K562 (cell line): Measurements from ENCODE around the gene ALK. TPM values are rescaled to one million over a fixed set of nuclear protein-coding genes. Genes with fewer than 3 reads are reported as not detected.

ENCODE experiments used
- ATAC-seq: fragments of 200-7000 bp; cut with Tn5 transposase; 3 replicates; pipeline ENCODE4 v1.9.1; 2020; ENCODE audit warnings: moderate library complexity
- BruUV-seq: library from RNA; stranded (reverse); fragments of 400-500 nt; replicated peaks from 2 replicates; lab custom pipeline; 2021; lab: Mats Ljungman, UMichigan
- CTCF ChIA-PET: fragments of 300-600 bp; formaldehyde crosslinking; extraction: SDS; loops from one replicate; lab custom pipeline; 2021; ENCODE audit warnings: low intra/inter-chr PET ratio; lab: Yijun Ruan, JAX
- POLR2A ChIA-PET: fragments of 300-600, 350-650 bp; sonication (Branson Sonifier 250); formaldehyde crosslinking; extraction: SDS; loops from one replicate; lab custom pipeline; 2021; ENCODE audit warnings: antibody characterized with exemption, inconsistent platforms; lab: Yijun Ruan, JAX
- DNase-seq, 4 experiments: peaks; one replicate each; pipeline versions ENCODE4 v3.0.0 to v3.0.0-alpha.2; 2011 to 2018; ENCODE audit warnings: low spot score in 3 of 4, mixed read lengths in 3 of 4; ENCODE audit errors: extremely low read depth in 1 of 4
- FAIRE-seq: peaks from 2 replicates; lab custom pipeline; 2011; peaks lifted over from hg19 to GRCh38; lab: Jason Lieb, UNC
- H2AFZ ChIP-seq: 2 replicates; pipeline ENCODE4 v1.6.0; 2011; ENCODE audit warnings: low read depth, low read length, control low read depth, inconsistent platforms
- H3K27ac ChIP-seq: fragments of 200-600 bp; 3 replicates; pipeline ENCODE4 v1.8.0; 2011; ENCODE audit warnings: low read depth, mild to moderate bottlenecking, control low read depth, inconsistent platforms, low read length, moderate library complexity, mixed read lengths; ENCODE audit errors: extremely low read depth
- H3K27me3 ChIP-seq, 2 experiments: fragments of 300-600 bp in 1 of 2; 2 replicates in 1 of 2; 3 replicates in 1 of 2; pipeline versions ENCODE4 v1.6.0 to v1.8.0; 2011; ENCODE audit warnings: inconsistent platforms in 2 of 2, low read length in 2 of 2, mild to moderate bottlenecking in 1 of 2, mixed read lengths in 1 of 2, moderate library complexity in 1 of 2; ENCODE audit not compliant: control insufficient read depth in 2 of 2, insufficient read depth in 2 of 2
- H3K36me3 ChIP-seq: fragments of 300-600 bp; 3 replicates; pipeline ENCODE4 v1.8.0; 2011; ENCODE audit warnings: mild to moderate bottlenecking, low read length, inconsistent platforms; ENCODE audit not compliant: control insufficient read depth, insufficient read depth
- H3K4me1 ChIP-seq, 2 experiments: fragments of 200-600 bp in 1 of 2; replicated peaks in 1 of 2; 2 replicates in 1 of 2; 3 replicates in 1 of 2; pipeline versions ENCODE4 v1.5.1 to v1.8.0; 2011; ENCODE audit warnings: inconsistent platforms in 2 of 2, low read length in 2 of 2, mild to moderate bottlenecking in 1 of 2, mixed read lengths in 1 of 2, moderate library complexity in 1 of 2; ENCODE audit not compliant: control insufficient read depth in 2 of 2, insufficient read depth in 2 of 2
- H3K4me2 ChIP-seq: 2 replicates; pipeline ENCODE4 v1.6.1; 2011; ENCODE audit warnings: low read length, control low read depth, inconsistent platforms, mixed read lengths; ENCODE audit not compliant: insufficient read depth
- H3K4me3 ChIP-seq: fragments of 200-600 bp; sonication (generic), shearing (Covaris generic); 2 replicates; pipeline ENCODE4 v1.5.1; 2016; ENCODE audit warnings: control low read depth, inconsistent platforms
- H3K79me2 ChIP-seq: fragments of 200-600 bp; 3 replicates; pipeline ENCODE4 v1.8.0; 2011; ENCODE audit warnings: low read length, inconsistent platforms; ENCODE audit not compliant: control insufficient read depth, insufficient read depth
- H3K9ac ChIP-seq, 2 experiments: 2 replicates each; pipeline versions ENCODE4 v1.6.0 to v1.6.1; 2011; ENCODE audit warnings: low read depth in 2 of 2, low read length in 2 of 2, control low read depth in 1 of 2, inconsistent platforms in 1 of 2, mild to moderate bottlenecking in 1 of 2, mixed read lengths in 1 of 2; ENCODE audit not compliant: insufficient read depth in 1 of 2
- H3K9me1 ChIP-seq: one replicate; pipeline ENCODE4 v1.6.0; 2011; ENCODE audit warnings: inconsistent platforms, mild to moderate bottlenecking, low read length, moderate library complexity; ENCODE audit not compliant: control insufficient read depth, insufficient read depth
- H3K9me3 ChIP-seq: replicated peaks from 2 replicates; pipeline ENCODE4 v1.5.1; 2011; ENCODE audit warnings: low read depth, low read length, inconsistent platforms; ENCODE audit not compliant: control insufficient read depth, insufficient read depth
- H4K20me1 ChIP-seq: replicated peaks from 2 replicates; pipeline ENCODE4 v1.6.1; 2011; ENCODE audit warnings: low read length, inconsistent platforms, mixed read lengths; ENCODE audit not compliant: control insufficient read depth, insufficient read depth
- CEBPG ChIP-seq, 3 experiments: fragments of 200-800 bp in 1 of 3; sonication (Bioruptor generic) in 1 of 3; sonication (generic) in 1 of 3; formaldehyde crosslinking in 1 of 3; IDR thresholded peaks in 2 of 3; conservative IDR thresholded peaks in 1 of 3; 2 replicates each; pipeline versions ENCODE4 v1.6.1 to v1.8.0; 2016 to 2022; ENCODE audit warnings: missing compliant biosample characterization in 2 of 3, missing genetic modification characterization in 2 of 3, mild to moderate bottlenecking in 1 of 3, missing genetic modification reagents in 1 of 3
- COPS2 ChIP-seq: fragments of 450-650 bp; conservative IDR thresholded peaks from 2 replicates; pipeline ENCODE4 v1.6.1; 2016; ENCODE audit warnings: mild to moderate bottlenecking, moderate library complexity
- ERF ChIP-seq: fragments of 450-650 bp; formaldehyde crosslinking; IDR thresholded peaks from 2 replicates; pipeline ENCODE4 v1.4.0; 2020; ENCODE audit warnings: mild to moderate bottlenecking, mixed read lengths
- ESRRB ChIP-seq: fragments of 250-450 bp; sonication (Bioruptor Pico); IDR thresholded peaks from 2 replicates; pipeline ENCODE4 v1.5.0; 2020; ENCODE audit warnings: mild to moderate bottlenecking, moderate library complexity, borderline replicate concordance
- HEY1 ChIP-seq: fragments of 250-450 bp; sonication (Bioruptor Pico); IDR thresholded peaks from 2 replicates; pipeline ENCODE4 v1.5.0; 2020; ENCODE audit warnings: mild to moderate bottlenecking, moderate library complexity, borderline replicate concordance
- KDM1A ChIP-seq, 2 experiments: fragments of 450-650 bp; IDR thresholded peaks; 2 replicates each; pipeline ENCODE4 v1.6.1; 2016; ENCODE audit warnings: mild to moderate bottlenecking in 2 of 2
- MAZ ChIP-seq, 2 experiments: fragments of 450-650 bp in 1 of 2; sonication (generic) in 1 of 2; formaldehyde crosslinking; IDR thresholded peaks in 1 of 2; conservative IDR thresholded peaks in 1 of 2; 2 replicates each; pipeline versions ENCODE4 v1.4.0 to v1.5.0; 2020; ENCODE audit warnings: mild to moderate bottlenecking in 1 of 2, missing genetic modification reagents in 1 of 2
- NFRKB ChIP-seq: fragments of 450-650 bp; IDR thresholded peaks from 2 replicates; pipeline ENCODE4 v1.6.1; 2016; ENCODE audit warnings: low read depth
- PHB2 ChIP-seq: fragments of 450-650 bp; IDR thresholded peaks from 2 replicates; pipeline ENCODE4 v1.6.1; 2017; ENCODE audit warnings: low read depth
- POLR2A ChIP-seq: fragments of 450-650 bp; conservative IDR thresholded peaks from 2 replicates; pipeline ENCODE4 v1.6.1; 2016
- RBM34 ChIP-seq: fragments of 200-400 bp; formaldehyde crosslinking; IDR thresholded peaks from 2 replicates; pipeline ENCODE4 v1.6.1; 2018; ENCODE audit warnings: low read length, borderline replicate concordance; ENCODE audit not compliant: insufficient read depth
- SMAD2 ChIP-seq: fragments of 150-350 bp; IDR thresholded peaks from 2 replicates; pipeline ENCODE4 v1.6.1; 2014; ENCODE audit warnings: low read depth, mild to moderate bottlenecking, low read length
- SREBF1 ChIP-seq: fragments of 150-350 bp; IDR thresholded peaks from 2 replicates; pipeline ENCODE4 v1.6.1; 2014; ENCODE audit warnings: antibody characterized with exemption, low read depth, low read length, borderline replicate concordance
- TEAD2 ChIP-seq: fragments of 450-650 bp; IDR thresholded peaks from 2 replicates; pipeline ENCODE4 v1.6.1; 2016; ENCODE audit warnings: missing genetic modification characterization, control low read depth, missing compliant biosample characterization
- ZBTB17 ChIP-seq: fragments of 450-650 bp; formaldehyde crosslinking; IDR thresholded peaks from 2 replicates; pipeline ENCODE4 v1.4.0; 2020; ENCODE audit warnings: mild to moderate bottlenecking
- ZNF165 ChIP-seq: fragments of 250-450 bp; sonication (Bioruptor Pico); IDR thresholded peaks from 2 replicates; pipeline ENCODE4 v1.4.0; 2020; ENCODE audit warnings: borderline replicate concordance
- ZNF57 ChIP-seq: fragments of 450-650 bp; formaldehyde crosslinking; IDR thresholded peaks from 2 replicates; pipeline ENCODE4 v1.4.0; 2020; ENCODE audit warnings: mild to moderate bottlenecking, moderate library complexity
- WGBS: fragments of 100-300 bp; shearing (Covaris generic); methylation state at CpG from one replicate; pipeline ENCODE4 v1.1.6; 2016; ENCODE audit warnings: low coverage, mixed read lengths; ENCODE audit not compliant: insufficient coverage; ENCODE audit errors: missing lambda C conversion rate; 5-methylcytosine and 5-hydroxymethylcytosine counted together
- in situ Hi-C: fragments of 300-500 bp; cut with MboI; formaldehyde crosslinking; loops from 4 replicates; pipeline ENCODE4 v1.15.0; 2018; ENCODE audit warnings: inconsistent platforms, mixed read lengths
- intact Hi-C: fragments of 100-400 bp; cut with micrococcal nuclease; formaldehyde crosslinking; loops from 2 replicates; pipeline ENCODE4 v1.14.2; 2022
- polyA plus RNA-seq, 8 experiments: library from polyadenylated mRNA; depleted of rRNA in 4 of 8; stranded (reverse) in 5 of 8; unstranded in 3 of 8; fragments of >200 nt; fragmentation: Nextera tagmentation in 2 of 8; fragmentation: Illumina TruSeq in 1 of 8; extraction: Ambion mirVana in 2 of 8; extraction: Trizol in 1 of 8; gene quantifications; 2 replicates each; pipeline versions ENCODE4 v1.2.1 to v1.2.3, GENCODE V29; 2011 to 2014; ENCODE audit warnings: inconsistent platforms in 1 of 8, missing spikeins in 1 of 8
- total RNA-seq, 7 experiments: library from RNA; depleted of rRNA in 6 of 7; stranded (reverse); fragments of >200 nt in 6 of 7; fragmentation: Illumina TruSeq in 2 of 7; extraction: Trizol in 2 of 7; gene quantifications; 2 replicates each; pipeline versions ENCODE4 v1.2.1 to v1.2.3, GENCODE V29; 2011 to 2021; ENCODE audit warnings: low replicate concordance in 1 of 7
- TF ChIP-seq, protein P1 (sequence below): fragments of 450-650 bp; formaldehyde crosslinking; IDR thresholded peaks from 2 replicates; pipeline ENCODE4 v1.4.0; 2022; ENCODE audit warnings: missing genetic modification characterization
- TF ChIP-seq, protein P2 (sequence below): IDR thresholded peaks from 2 replicates; pipeline ENCODE4 v1.6.1; 2016; ENCODE audit warnings: missing genetic modification characterization, missing compliant biosample characterization

The ALK gene
- total and polyA plus RNA-seq, 9 of the 15 experiments (the other 6 are each of a cell fraction or from before 2014, with no cell fraction given) = not detected

DNA sequence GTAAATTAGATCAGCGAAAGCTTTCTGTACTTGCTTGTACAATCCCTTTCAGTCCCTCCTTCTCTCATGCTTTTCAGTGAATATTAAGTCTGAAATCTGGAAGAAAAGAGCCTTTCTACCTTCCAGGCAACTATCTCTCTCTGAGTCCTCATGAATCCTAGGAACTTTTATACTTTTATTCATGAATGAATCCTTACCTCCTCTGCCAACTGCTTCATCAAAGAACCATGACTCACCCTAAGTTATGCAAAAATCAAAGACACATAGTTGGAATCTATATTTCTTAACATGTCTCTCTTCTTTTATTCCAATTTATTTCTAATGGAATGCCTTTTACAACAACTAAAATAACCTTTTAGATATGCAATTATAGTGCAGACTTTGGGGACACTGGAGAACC, 412.0 kb downstream of the ALK start:
- Histone ChIP-seq H3K9ac (no peak overlapping the region), H3K4me3 (no peak overlapping the region), H2AFZ (no peak overlapping the region), H3K4me2 (no peak overlapping the region), H3K36me3 (no peaks in the 10 kb centered on the region), H3K27ac (no peak overlapping the region), H3K27me3 (no peaks in the 10 kb centered on the region), H3K9me1 (no peaks in the 10 kb centered on the region), H4K20me1 (no peaks in the 10 kb centered on the region), H3K79me2 (no peaks in the 10 kb centered on the region), H3K4me1 (no peaks in the 10 kb centered on the region), H3K9me3 (no peaks in the 10 kb centered on the region)
- WGBS = 0% methylated on average over 1 of the region's 1 CpG
- no TSS peak for BruUV-seq
- in situ Hi-C loops = no loop called here
- ChIA-PET POLR2A (no interaction called here), CTCF (no interaction called here)
- TF ChIP-seq CEBPG (CRISPR knock-in tag; IDR thresholded peaks at IDR 0.05) (no peak), CEBPG (tag; conservative IDR thresholded peaks at IDR 0.05 in 1 of 2, IDR thresholded peaks at IDR 0.05 in 1 of 2) (no peak), TEAD2 (no peak), ESRRB (CRISPR knock-in tag) (no peak), ZBTB17 (CRISPR knock-in tag) (no peak), PHB2 (no peak), KDM1A (IDR thresholded peaks at IDR 0.05) (no peak), ZNF165 (no peak), NFRKB (no peak), RBM34 (no peak), SMAD2 (no peak), COPS2 (no peak), SREBF1 (no peak), ERF (CRISPR knock-in tag) (no peak), POLR2A (no peak), ZNF57 (no peak), HEY1 (CRISPR knock-in tag) (no peak), MAZ (CRISPR knock-in tag; conservative IDR thresholded peaks at IDR 0.05 in 1 of 2, IDR thresholded peaks at IDR 0.05 in 1 of 2) (no peak)
- TF ChIP-seq, protein P1, sequence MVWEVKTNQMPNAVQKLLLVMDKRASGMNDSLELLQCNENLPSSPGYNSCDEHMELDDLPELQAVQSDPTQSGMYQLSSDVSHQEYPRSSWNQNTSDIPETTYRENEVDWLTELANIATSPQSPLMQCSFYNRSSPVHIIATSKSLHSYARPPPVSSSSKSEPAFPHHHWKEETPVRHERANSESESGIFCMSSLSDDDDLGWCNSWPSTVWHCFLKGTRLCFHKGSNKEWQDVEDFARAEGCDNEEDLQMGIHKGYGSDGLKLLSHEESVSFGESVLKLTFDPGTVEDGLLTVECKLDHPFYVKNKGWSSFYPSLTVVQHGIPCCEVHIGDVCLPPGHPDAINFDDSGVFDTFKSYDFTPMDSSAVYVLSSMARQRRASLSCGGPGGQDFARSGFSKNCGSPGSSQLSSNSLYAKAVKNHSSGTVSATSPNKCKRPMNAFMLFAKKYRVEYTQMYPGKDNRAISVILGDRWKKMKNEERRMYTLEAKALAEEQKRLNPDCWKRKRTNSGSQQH (CRISPR knock-in tag) = no peak
- TF ChIP-seq, protein P2, sequence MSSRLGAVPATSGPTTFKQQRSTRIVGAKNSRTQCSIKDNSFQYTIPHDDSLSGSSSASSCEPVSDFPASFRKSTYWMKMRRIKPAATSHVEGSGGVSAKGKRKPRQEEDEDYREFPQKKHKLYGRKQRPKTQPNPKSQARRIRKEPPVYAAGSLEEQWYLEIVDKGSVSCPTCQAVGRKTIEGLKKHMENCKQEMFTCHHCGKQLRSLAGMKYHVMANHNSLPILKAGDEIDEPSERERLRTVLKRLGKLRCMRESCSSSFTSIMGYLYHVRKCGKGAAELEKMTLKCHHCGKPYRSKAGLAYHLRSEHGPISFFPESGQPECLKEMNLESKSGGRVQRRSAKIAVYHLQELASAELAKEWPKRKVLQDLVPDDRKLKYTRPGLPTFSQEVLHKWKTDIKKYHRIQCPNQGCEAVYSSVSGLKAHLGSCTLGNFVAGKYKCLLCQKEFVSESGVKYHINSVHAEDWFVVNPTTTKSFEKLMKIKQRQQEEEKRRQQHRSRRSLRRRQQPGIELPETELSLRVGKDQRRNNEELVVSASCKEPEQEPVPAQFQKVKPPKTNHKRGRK (tag) = no peak
- no peak for ATAC-seq
- DNase-seq = no peak
- no peak for FAIRE-seq
- intact Hi-C loops = no loop called here
